Esophagus muscularis mucosa (tissue), 3 donors: ENCODE measurements around the gene PTCHD1.

ENCODE experiments used
- POLR2AphosphoS5 ChIP-seq, 2 donors: sonication (generic); formaldehyde crosslinking; IDR thresholded peaks; one replicate each; pipeline ENCODE4 v1.6.1; 2017; ENCODE audit warnings: antibody characterized with exemption in 2 of 2
- TF ChIP-seq, protein P1 (sequence below), 3 experiments: fragments of 200-600 bp in 2 of 3; fragments of 450-650 bp in 1 of 3; sonication (generic) in 2 of 3; IDR thresholded peaks; one replicate each; pipeline ENCODE4 v1.5.1; 2017 to 2019; ENCODE audit warnings: antibody characterized with exemption in 3 of 3, mild to moderate bottlenecking in 2 of 3, moderate library complexity in 1 of 3

DNA sequence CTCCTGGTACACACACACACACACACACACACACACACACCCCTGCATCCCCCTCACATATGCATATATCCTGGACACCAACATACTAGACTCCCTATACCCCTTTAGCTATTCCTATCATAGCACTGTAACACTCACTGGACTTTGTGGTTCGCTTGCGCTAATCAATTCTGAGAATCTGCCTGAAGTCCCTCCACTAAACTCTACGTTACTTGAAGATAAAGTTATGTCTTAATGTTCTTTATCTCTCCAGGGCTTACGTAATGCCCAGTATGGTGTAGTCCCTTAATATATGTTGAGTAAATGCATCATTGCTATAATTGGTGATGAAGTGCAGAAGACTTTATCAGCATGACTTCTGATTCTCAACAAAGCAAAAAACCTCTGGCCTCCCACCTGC, 32.3 kb downstream of the PTCHD1 start:
- TF ChIP-seq, protein P1, sequence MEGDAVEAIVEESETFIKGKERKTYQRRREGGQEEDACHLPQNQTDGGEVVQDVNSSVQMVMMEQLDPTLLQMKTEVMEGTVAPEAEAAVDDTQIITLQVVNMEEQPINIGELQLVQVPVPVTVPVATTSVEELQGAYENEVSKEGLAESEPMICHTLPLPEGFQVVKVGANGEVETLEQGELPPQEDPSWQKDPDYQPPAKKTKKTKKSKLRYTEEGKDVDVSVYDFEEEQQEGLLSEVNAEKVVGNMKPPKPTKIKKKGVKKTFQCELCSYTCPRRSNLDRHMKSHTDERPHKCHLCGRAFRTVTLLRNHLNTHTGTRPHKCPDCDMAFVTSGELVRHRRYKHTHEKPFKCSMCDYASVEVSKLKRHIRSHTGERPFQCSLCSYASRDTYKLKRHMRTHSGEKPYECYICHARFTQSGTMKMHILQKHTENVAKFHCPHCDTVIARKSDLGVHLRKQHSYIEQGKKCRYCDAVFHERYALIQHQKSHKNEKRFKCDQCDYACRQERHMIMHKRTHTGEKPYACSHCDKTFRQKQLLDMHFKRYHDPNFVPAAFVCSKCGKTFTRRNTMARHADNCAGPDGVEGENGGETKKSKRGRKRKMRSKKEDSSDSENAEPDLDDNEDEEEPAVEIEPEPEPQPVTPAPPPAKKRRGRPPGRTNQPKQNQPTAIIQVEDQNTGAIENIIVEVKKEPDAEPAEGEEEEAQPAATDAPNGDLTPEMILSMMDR (IDR thresholded peaks at IDR 0.05) = no peak
- no peak for TF ChIP-seq POLR2AphosphoS5 (IDR thresholded peaks at IDR 0.05)
